ENCODE data around the gene SBNO2.

The SBNO2 gene

DNA sequence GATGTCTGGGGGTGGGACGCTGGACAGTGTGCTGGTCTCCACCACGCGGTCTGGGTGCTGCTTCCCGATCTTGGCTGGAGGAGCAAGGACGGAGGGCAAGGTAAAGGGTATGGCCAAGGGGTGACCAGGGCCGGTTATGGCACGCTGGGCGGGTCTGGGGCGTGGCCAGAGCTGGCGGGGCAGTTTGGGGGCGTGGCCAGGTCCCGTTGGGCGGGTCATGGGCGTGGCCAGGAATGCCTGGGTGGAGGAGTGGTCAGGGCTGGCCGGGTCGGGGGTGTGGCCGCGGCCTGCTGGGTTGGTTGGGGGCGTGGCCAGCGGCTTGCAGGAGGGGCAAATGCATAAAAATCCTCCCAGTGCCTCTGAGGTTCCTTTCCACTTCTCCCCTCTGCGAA lies 51.1 kb downstream of the SBNO2 start:
- Mint-ChIP-seq H3K27ac (no peak overlapping the region), H3K36me3 (ENCODE audit: low read depth) (peaks cover 23% of the 10 kb centered on the region), H3K4me3 (no peak overlapping the region), H3K4me1 (no peaks in the 10 kb centered on the region), H3K27me3 (ENCODE audit: low read depth) (no peaks in the 10 kb centered on the region), H3K9me3 (no peaks in the 10 kb centered on the region)
- TF ChIP-seq, protein P1, sequence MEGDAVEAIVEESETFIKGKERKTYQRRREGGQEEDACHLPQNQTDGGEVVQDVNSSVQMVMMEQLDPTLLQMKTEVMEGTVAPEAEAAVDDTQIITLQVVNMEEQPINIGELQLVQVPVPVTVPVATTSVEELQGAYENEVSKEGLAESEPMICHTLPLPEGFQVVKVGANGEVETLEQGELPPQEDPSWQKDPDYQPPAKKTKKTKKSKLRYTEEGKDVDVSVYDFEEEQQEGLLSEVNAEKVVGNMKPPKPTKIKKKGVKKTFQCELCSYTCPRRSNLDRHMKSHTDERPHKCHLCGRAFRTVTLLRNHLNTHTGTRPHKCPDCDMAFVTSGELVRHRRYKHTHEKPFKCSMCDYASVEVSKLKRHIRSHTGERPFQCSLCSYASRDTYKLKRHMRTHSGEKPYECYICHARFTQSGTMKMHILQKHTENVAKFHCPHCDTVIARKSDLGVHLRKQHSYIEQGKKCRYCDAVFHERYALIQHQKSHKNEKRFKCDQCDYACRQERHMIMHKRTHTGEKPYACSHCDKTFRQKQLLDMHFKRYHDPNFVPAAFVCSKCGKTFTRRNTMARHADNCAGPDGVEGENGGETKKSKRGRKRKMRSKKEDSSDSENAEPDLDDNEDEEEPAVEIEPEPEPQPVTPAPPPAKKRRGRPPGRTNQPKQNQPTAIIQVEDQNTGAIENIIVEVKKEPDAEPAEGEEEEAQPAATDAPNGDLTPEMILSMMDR (IDR thresholded peaks at IDR 0.05; ENCODE audit: unreplicated experiment in 3 of 3): no peak

DNA sequence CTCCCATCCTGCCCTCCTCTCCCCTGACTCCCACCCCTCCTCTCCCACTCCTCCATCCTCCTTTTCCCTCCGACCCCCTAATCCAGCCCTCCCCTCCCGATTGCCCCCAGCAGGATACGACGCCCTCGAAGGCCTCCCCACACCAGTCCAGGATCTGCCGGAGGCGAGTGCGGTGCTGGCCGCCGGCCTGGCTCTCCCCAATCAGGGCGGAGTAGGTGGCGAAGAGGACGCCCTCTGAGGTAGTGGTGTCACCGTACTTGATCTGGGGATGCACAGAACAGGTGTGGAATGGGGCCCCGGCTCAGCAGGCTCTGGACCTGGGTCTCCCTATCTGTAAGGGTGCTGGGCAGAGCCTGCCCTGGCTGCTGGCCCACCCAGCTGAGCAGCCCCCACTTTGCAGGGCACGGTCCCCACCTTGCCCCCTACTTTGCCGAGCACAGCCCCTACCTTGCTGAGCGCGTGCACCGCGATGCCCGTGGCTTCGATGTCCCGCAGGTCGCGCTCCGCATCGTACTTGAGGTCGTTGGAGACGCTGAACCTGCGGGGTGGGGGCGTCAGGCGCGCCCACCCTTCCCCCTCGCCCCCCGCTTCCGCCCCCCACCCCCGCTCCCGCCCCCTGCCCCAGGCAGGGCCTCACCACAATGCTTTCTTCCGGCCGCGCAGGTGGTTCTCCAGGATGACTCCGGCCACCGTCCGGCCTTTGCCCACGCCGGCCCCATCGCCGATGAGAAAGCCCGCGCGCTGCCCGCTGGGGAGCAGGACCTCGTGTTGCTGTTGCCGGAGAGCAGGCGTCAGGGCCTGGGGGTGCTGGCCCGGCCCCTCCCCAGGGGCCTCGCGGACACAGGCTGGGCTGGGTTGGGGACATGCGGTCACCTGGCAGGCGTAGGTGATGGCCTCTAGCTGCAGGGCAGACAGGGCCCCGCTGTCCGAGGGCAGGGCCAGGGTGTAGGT lies 51.8 kb downstream of the SBNO2 start:
- Mint-ChIP-seq H3K4me1 (no peaks in the 10 kb centered on the region), H3K27me3 (ENCODE audit: low read depth) (no peaks in the 10 kb centered on the region), H3K36me3 (ENCODE audit: low read depth) (peaks cover 24% of the 10 kb centered on the region), H3K27ac (no peak overlapping the region), H3K9me3 (no peaks in the 10 kb centered on the region), H3K4me3 (no peak overlapping the region)
- TF ChIP-seq, protein P1 (IDR thresholded peaks at IDR 0.05; ENCODE audit: unreplicated experiment in 3 of 3): no peak

DNA sequence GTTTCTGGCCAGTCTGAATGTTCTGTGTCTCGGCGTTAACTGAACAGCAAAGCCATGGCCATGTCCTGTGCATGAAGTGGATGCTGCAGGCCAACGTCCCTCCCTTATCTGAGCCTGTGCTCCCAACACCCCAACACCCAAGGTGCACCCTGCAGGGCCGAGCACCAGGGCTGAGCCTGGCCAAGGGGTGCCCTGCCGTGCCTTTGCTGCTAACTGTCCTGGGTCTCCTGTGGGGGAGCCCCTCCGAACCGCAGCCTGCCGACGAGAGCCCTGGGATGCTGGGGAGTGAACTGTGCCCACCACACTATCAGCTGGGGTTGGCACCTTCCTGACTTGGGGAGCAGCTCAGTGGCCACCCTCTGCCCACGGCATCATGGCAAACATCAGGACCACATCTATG lies 52.7 kb downstream of the SBNO2 start:
- Mint-ChIP-seq H3K4me1 (no peaks in the 10 kb centered on the region), H3K9me3 (no peaks in the 10 kb centered on the region), H3K36me3 (ENCODE audit: low read depth) (peaks cover 24% of the 10 kb centered on the region), H3K4me3 (no peak overlapping the region), H3K27me3 (ENCODE audit: low read depth) (no peaks in the 10 kb centered on the region), H3K27ac (no peak overlapping the region)
- TF ChIP-seq, protein P1 (IDR thresholded peaks at IDR 0.05; ENCODE audit: unreplicated experiment in 3 of 3): no peak

DNA sequence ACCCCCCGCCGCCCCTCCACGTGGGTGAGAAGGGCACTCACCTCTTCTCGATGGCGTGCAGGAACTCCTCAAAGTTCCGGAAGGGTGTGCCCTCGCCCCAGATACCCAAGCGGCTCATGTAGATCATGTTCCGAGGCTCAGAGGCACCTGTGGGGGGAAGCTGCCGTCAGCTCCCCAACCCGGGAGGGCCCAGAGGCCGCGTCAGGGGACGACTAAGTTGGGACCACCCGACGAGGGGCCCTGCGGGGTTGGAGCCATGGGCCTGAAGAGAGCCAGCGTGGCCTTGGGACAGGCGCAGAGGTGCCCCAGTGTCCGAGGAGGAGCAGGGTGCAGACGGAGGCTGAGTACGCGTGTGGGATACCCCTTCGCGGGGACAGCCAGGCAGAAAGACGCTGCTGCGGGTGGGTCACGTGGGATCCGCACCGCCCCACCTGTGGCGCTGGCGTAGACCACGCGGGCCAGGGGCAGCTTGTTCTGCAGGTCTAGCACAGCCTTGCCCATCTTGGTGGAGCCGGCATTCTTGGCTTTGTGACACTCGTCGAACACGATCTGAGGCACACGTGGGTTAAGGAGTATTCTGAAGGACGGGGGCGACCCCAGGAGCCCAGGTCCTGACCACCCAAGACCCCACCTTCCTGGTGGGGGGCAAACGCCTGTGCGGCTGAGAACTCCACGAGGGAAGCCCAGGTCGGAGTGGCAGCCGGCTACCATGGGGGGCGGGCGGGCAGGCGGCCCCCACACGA lies 54.4 kb downstream of the SBNO2 start:
- H3K27ac Mint-ChIP-seq: no peak overlapping the region
- TF ChIP-seq, protein P1 (IDR thresholded peaks at IDR 0.05; ENCODE audit: unreplicated experiment in 3 of 3): no peak
- no peak overlapping the region for H3K4me3 Mint-ChIP-seq
- no peaks in the 10 kb centered on the region for H3K9me3 Mint-ChIP-seq
- peaks cover 24% of the 10 kb centered on the region for H3K36me3 Mint-ChIP-seq (ENCODE audit: low read depth)
- no peaks in the 10 kb centered on the region for H3K4me1 Mint-ChIP-seq
- no peaks in the 10 kb centered on the region for H3K27me3 Mint-ChIP-seq (ENCODE audit: low read depth)

DNA sequence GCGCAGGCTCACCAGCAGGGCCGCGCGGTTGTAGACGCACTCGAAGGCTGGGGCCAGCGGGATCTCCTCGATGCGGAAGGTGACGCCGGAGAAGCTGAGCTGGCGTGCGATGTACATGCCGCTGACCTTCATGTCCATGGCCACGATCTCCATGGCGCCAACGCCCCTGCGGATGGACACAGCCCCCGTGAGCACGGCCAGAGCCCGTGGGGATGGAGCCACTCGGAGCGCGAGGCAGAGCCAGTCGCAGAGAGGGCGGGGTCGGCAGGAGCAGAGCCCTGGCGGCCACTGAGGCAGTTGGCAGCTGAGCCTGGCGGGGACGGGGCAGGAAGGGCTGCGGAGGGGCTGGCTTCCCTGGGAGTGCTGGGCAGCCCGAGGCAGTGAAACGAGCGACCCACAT lies 55.1 kb downstream of the SBNO2 start:
- Mint-ChIP-seq H3K27me3 (ENCODE audit: low read depth) (no peaks in the 10 kb centered on the region), H3K4me3 (no peak overlapping the region), H3K36me3 (ENCODE audit: low read depth) (peaks cover 24% of the 10 kb centered on the region), H3K4me1 (no peaks in the 10 kb centered on the region), H3K27ac (no peak overlapping the region), H3K9me3 (no peaks in the 10 kb centered on the region)
- TF ChIP-seq, protein P1 (IDR thresholded peaks at IDR 0.05; ENCODE audit: unreplicated experiment in 3 of 3): no peak
